Breast epithelium (tissue), 4 donors: ENCODE results near the gene MTOR. TPM values are rescaled to one million over a fixed set of nuclear protein-coding genes. Genes with fewer than 3 reads are reported as not detected.
A peak's percentile ranks its signal among the peaks of the same experiment; 100 is the strongest.
"Not testable (repeated sequence)": the region's sequence is repeated elsewhere in the genome, so short reads cannot be mapped to it uniquely, and the experiment has no call there.

Source experiments
- DNase-seq, 2 donors: peaks; one replicate each; pipeline ENCODE4 v3.0.0-alpha.2; 2019; ENCODE audit warnings: low spot score in 2 of 2
- H3K27ac ChIP-seq, 2 donors: fragments of 200-600 bp; sonication (generic) in 1 of 2; one replicate each; pipeline ENCODE4 v1.5.1; 2016 to 2019; ENCODE audit warnings: mild to moderate bottlenecking in 1 of 2
- H3K27me3 ChIP-seq, 2 donors: fragments of 200-600 bp; sonication (generic) in 1 of 2; one replicate each; pipeline versions ENCODE4 v1.5.1 to v1.6.0; 2017 to 2019; ENCODE audit warnings: control low read depth in 1 of 2, mild to moderate bottlenecking in 1 of 2
- H3K36me3 ChIP-seq: fragments of 200-600 bp; one replicate; pipeline ENCODE4 v1.5.1; 2019
- H3K4me1 ChIP-seq, 2 donors: fragments of 200-600 bp; sonication (generic); one replicate each; pipeline ENCODE4 v1.5.1; 2016 to 2019; ENCODE audit warnings: control low read depth in 1 of 2
- H3K4me3 ChIP-seq, 3 donors: fragments of 200-600 bp; sonication (generic); 1 replicate in 2 of 3; 2 replicates in 1 of 3; pipeline ENCODE4 v1.5.1; 2016 to 2019; ENCODE audit warnings: mild to moderate bottlenecking in 3 of 3, moderate library complexity in 2 of 3
- H3K9me3 ChIP-seq, 2 donors: fragments of 200-600 bp; sonication (generic) in 1 of 2; one replicate each; pipeline ENCODE4 v1.5.1; 2016 to 2019; ENCODE audit warnings: control low read depth in 1 of 2
- POLR2A ChIP-seq: fragments of 450-650 bp; IDR thresholded peaks from one replicate; pipeline ENCODE4 v1.6.1; 2016; ENCODE audit warnings: antibody characterized with exemption, mild to moderate bottlenecking, moderate library complexity
- POLR2AphosphoS5 ChIP-seq, 3 donors: sonication (generic); formaldehyde crosslinking; IDR thresholded peaks; one replicate each; pipeline ENCODE4 v1.6.1; 2017; ENCODE audit warnings: antibody characterized with exemption in 3 of 3
- intact Hi-C: fragments of 100-400 bp; cut with DNase I; formaldehyde crosslinking; loops from one replicate; pipeline ENCODE4 v1.15.1; 2023; ENCODE audit warnings: low total_unique reads
- total RNA-seq, 3 donors: library from RNA; depleted of rRNA; stranded (reverse); fragments of >200 nt; gene quantifications; one replicate each; pipeline ENCODE4 v1.1.0, GENCODE V29; 2016
- TF ChIP-seq, protein P1 (sequence below), 3 donors: fragments of 450-650 bp; IDR thresholded peaks; one replicate each; pipeline ENCODE4 v1.5.1; 2016 to 2017; ENCODE audit warnings: antibody characterized with exemption in 3 of 3, mild to moderate bottlenecking in 3 of 3, moderate library complexity in 3 of 3

Gene MTOR
- total RNA-seq, result 10 to 100 TPM; 36.8 to 48.4 (median 46.5) TPM

DNA sequence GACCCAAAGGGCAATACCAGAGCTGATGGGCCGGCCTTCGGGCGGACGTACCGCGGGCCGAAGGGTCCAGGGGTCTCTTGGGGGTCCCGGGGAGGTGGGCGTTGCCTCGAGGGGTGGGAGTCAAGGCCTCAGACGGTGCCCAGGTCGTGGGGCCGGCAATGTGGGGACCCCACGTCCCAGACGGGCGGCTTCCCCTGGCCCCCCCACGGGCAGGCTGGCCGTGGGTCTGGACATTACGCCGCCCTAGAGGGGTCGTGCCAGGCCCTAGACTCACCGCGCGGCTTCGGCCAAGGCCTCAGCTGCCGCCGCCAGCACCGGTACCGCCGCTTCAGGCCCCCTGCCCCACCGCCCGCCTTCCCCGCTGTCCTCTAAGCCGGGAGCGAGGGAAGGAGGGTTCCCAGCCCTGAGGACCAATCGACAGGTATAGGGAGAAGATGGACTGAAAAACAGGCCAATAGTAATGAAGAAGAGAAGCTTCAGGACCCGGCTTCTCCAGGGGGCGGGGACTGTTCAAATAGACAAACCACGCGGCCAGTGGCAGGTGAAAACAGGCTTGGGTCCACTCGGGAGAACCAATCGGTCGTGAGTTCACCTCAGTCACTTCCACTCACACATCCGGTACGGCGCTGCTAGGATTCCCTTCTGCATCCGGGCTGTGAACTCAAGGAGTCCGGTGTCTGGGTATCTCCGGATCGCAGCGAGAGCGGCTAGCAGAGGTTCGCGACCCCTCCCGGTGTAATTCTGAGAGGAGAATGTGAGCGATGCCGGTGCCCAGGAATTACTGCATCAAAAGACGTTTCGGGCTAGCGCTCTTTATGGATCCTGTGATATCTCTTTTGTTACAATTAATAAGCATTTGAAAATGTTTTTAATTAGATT lies at the start of gene MTOR:
MTOR (minus strand) TSS at position 381 of the 879 bp plus-strand sequence. CDS start 3,142 bp downstream, outside the sequence.
- DNase-seq, result peak; percentile 97 to 99
- intact Hi-C loops, result no loop called here
- Histone ChIP-seq H3K27ac (peak within 1 kb of the TSS; percentile 60 to 83), H3K36me3 (no peaks in the 10 kb centered on the region), H3K4me3 (peak within 1 kb of the TSS; percentile 76 to 88 (median 76)), H3K9me3 (no peaks in the 10 kb centered on the region), H3K4me1 (peaks cover 0 to 3% of the 10 kb centered on the region in 2 donors), H3K27me3 (no peaks in the 10 kb centered on the region)
- TF ChIP-seq POLR2A (no peak), POLR2AphosphoS5 (IDR thresholded peaks at IDR 0.05) (peak; percentile 38 to 58 (median 44))
- TF ChIP-seq, protein P1, sequence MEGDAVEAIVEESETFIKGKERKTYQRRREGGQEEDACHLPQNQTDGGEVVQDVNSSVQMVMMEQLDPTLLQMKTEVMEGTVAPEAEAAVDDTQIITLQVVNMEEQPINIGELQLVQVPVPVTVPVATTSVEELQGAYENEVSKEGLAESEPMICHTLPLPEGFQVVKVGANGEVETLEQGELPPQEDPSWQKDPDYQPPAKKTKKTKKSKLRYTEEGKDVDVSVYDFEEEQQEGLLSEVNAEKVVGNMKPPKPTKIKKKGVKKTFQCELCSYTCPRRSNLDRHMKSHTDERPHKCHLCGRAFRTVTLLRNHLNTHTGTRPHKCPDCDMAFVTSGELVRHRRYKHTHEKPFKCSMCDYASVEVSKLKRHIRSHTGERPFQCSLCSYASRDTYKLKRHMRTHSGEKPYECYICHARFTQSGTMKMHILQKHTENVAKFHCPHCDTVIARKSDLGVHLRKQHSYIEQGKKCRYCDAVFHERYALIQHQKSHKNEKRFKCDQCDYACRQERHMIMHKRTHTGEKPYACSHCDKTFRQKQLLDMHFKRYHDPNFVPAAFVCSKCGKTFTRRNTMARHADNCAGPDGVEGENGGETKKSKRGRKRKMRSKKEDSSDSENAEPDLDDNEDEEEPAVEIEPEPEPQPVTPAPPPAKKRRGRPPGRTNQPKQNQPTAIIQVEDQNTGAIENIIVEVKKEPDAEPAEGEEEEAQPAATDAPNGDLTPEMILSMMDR (IDR thresholded peaks at IDR 0.05), result peak in 1 of 3 donors; percentile 9

DNA sequence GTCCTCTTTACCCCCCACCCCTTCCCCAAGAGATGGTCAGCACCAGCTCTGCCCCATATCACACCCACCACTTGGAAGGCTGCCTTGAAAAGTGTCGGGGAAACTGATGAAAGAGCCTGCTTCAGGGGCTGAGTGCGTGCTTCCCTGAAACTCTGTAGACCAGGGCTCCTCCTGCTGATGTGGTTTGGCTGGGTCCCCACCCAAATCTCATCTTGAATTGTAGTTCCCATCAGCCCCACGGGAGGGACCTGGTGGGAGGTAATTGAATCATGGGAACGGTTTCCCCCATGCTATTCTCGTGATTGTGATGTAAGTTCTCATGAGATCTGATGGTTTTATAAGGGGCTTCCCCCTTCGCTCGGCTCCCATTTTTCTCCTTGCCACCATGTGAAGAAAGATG lies 47.0 kb upstream of the MTOR start:
- TF ChIP-seq POLR2AphosphoS5 (IDR thresholded peaks at IDR 0.05) (no peak), POLR2A (no peak)
- TF ChIP-seq, protein P1 (IDR thresholded peaks at IDR 0.05), result no peak
- H3K27ac ChIP-seq, result no peak overlapping the region
- no peaks in the 10 kb centered on the region for H3K9me3 ChIP-seq
- no peaks in the 10 kb centered on the region for H3K27me3 ChIP-seq
- DNase-seq, result no peak
- H3K4me1 ChIP-seq, result no peaks in the 10 kb centered on the region
- H3K36me3 ChIP-seq, result no peaks in the 10 kb centered on the region
- no peak overlapping the region for H3K4me3 ChIP-seq
- intact Hi-C loops, result no loop called here

DNA sequence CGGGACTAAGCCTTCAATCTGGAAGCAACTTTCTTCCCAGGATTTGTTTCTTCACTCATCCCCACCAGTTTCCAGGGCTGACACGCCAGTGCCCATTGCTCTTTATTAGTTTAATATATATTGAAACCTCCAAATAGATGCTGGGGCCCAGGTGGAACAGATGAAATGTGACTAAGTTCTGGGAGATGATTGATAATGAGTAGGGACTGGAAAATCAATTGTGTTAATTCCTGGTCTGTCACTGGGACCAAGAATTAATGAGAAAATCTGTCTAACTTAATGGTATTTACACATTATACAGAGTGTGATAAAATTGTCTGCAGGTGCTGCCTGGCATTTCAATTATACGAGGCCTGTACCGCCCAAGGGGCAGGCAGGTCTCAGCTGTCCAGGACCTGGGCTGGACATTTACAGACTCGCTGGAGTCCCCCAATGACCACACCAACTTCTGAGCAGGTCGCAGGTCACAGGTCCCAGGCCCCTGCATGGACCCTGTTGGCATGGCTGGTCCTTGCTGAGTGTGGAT lies 46.4 kb upstream of the MTOR start:
- Histone ChIP-seq H3K27ac (no peak overlapping the region), H3K4me1 (no peaks in the 10 kb centered on the region), H3K27me3 (no peaks in the 10 kb centered on the region), H3K4me3 (no peak overlapping the region), H3K36me3 (no peaks in the 10 kb centered on the region), H3K9me3 (no peaks in the 10 kb centered on the region)
- no peak for DNase-seq
- intact Hi-C loops, result no loop called here
- TF ChIP-seq POLR2AphosphoS5 (IDR thresholded peaks at IDR 0.05), result no peak
- no peak for TF ChIP-seq POLR2A
- TF ChIP-seq, protein P1 (IDR thresholded peaks at IDR 0.05), result no peak

DNA sequence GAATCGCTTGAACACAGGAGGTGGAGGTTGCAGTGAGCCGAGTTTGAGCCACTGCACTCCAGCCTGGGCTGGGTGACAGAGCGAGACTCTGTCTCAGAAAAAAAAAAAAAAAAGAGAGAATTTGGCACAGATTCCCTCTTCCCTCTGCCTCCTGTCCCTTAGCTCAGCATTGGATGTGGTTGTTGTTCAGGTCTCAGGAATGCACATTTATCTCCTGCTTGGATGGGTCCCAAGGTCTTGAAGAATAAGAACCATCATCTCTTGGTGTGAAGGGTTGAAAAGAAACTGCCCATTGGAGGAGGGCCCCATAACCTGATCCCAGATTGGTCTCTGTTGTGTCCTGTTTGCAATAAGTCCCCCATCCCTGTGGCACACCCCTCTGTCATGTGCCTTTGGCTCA lies 45.5 kb upstream of the MTOR start:
- no peaks in the 10 kb centered on the region for H3K36me3 ChIP-seq
- H3K9me3 ChIP-seq, result no peaks in the 10 kb centered on the region
- TF ChIP-seq POLR2AphosphoS5 (IDR thresholded peaks at IDR 0.05), result no peak
- TF ChIP-seq, protein P1 (IDR thresholded peaks at IDR 0.05), result no peak
- TF ChIP-seq POLR2A, result no peak
- H3K27ac ChIP-seq, result no peak overlapping the region
- intact Hi-C loops, result no loop called here
- H3K27me3 ChIP-seq, result no peaks in the 10 kb centered on the region
- DNase-seq, result no peak
- no peak overlapping the region for H3K4me3 ChIP-seq
- no peaks in the 10 kb centered on the region for H3K4me1 ChIP-seq

DNA sequence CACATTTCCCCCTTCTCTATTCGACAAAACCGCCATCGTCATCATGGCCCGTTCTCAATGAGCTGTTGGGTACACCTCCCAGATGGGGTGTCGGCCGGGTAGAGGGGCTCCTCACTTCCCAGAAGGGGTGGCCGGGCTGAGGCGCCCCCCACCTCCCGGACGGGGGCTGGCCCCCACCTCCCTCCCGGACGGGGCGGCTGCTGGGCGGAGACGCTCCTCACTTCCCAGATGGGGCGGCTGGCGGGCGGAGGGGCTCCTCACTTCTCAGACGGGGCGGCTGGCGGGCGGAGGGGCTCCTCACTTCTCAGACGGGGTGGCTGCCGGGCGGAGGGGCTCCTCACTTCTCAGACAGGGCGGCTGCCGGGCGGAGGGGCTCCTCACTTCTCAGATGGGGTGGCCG lies 43.2 kb upstream of the MTOR start:
- H3K27ac ChIP-seq, H3K27me3 ChIP-seq, H3K9me3 ChIP-seq, H3K4me1 ChIP-seq, H3K36me3 ChIP-seq, intact Hi-C loops, H3K4me3 ChIP-seq, DNase-seq: not testable (repeated sequence)
